Gastrocnemius medialis (tissue), 4 donors: ENCODE data around the gene SEC61B. TPM values are rescaled to one million over a fixed set of nuclear protein-coding genes. Genes with fewer than 3 reads are reported as not detected.
"Not testable (repeated sequence)": the region's sequence is repeated elsewhere in the genome, so short reads cannot be mapped to it uniquely, and the experiment has no call there.

Experiments used
- ATAC-seq, 2 donors: fragments of 150-250 bp; one replicate each; pipeline ENCODE4 v1.9.1; 2016
- DNase-seq, 2 donors: peaks; one replicate each; pipeline ENCODE4 v3.0.0-alpha.2; 2019
- H3K27ac ChIP-seq, 4 donors: fragments of 200-600 bp; sonication (generic); 1 replicate in 1 of 4; 2 replicates in 3 of 4; pipeline ENCODE4 v1.5.1; 2016 to 2018; ENCODE audit warnings: mild to moderate bottlenecking in 2 of 4, moderate library complexity in 1 of 4
- H3K27me3 ChIP-seq, 3 donors: fragments of 200-600 bp; sonication (generic) in 2 of 3; 1 replicate in 1 of 3; 2 replicates in 2 of 3; pipeline versions ENCODE4 v1.5.1 to v1.6.0; 2016 to 2019; ENCODE audit warnings: mild to moderate bottlenecking in 1 of 3, moderate library complexity in 1 of 3
- H3K36me3 ChIP-seq, 2 donors: fragments of 200-600 bp; sonication (generic) in 1 of 2; one replicate each; pipeline ENCODE4 v1.5.1; 2017 to 2018
- H3K4me1 ChIP-seq, 2 donors: fragments of 200-600 bp; sonication (generic) in 1 of 2; one replicate each; pipeline ENCODE4 v1.5.1; 2016 to 2017; ENCODE audit warnings: mild to moderate bottlenecking in 2 of 2
- H3K4me3 ChIP-seq, 4 donors: fragments of 200-600 bp; sonication (generic) in 3 of 4; 1 replicate in 1 of 4; 2 replicates in 3 of 4; pipeline ENCODE4 v1.5.1; 2016 to 2019; ENCODE audit warnings: mild to moderate bottlenecking in 2 of 4
- H3K9me3 ChIP-seq, 3 donors: fragments of 200-600 bp; sonication (generic) in 2 of 3; 1 replicate in 1 of 3; 2 replicates in 2 of 3; pipeline ENCODE4 v1.5.1; 2016 to 2019
- CTCF ChIP-seq, 5 experiments: fragments of 450-650 bp in 3 of 5; fragments of 200-600 bp in 2 of 5; sonication (generic) in 2 of 5; IDR thresholded peaks in 4 of 5; conservative IDR thresholded peaks in 1 of 5; 1 replicate in 4 of 5; 2 replicates in 1 of 5; pipeline ENCODE4 v1.5.1; 2016 to 2019; ENCODE audit warnings: antibody characterized with exemption in 5 of 5, mild to moderate bottlenecking in 3 of 5, moderate library complexity in 3 of 5
- POLR2A ChIP-seq, 2 donors: fragments of 450-650 bp; IDR thresholded peaks; one replicate each; pipeline ENCODE4 v1.6.1; 2017; ENCODE audit warnings: antibody characterized with exemption in 2 of 2, mild to moderate bottlenecking in 2 of 2, moderate library complexity in 2 of 2
- in situ Hi-C, 4 donors: fragments of 200-750 bp; cut with MboI; loops; one replicate each; pipeline versions ENCODE4 v1.15.0 to v1.8.0; 2017; ENCODE audit warnings: low sequenced_read_pairs in 4 of 4
- intact Hi-C: fragments of 100-400 bp; cut with DNase I; formaldehyde crosslinking; loops from one replicate; pipeline ENCODE4 v1.15.1; 2023; ENCODE audit warnings: low total_unique reads
- total RNA-seq, 4 donors: library from RNA; depleted of rRNA; stranded (reverse); fragments of >200 nt; gene quantifications; one replicate each; pipeline versions ENCODE4 v1.1.0 to v1.2.3, GENCODE V29; 2016

SEC61B gene
- total RNA-seq, 4 donors from 2014 or later, result 20.5 to 50.5 (median 24.9) TPM

GRCh38 chr9:99192786-99193465 is 29.2 kb upstream of the SEC61B start:
- TF ChIP-seq CTCF (IDR thresholded peaks at IDR 0.05 in 4 of 5, conservative IDR thresholded peaks at IDR 0.05 in 1 of 5) (no peak), POLR2A (IDR thresholded peaks at IDR 0.05) (no peak)
- Histone ChIP-seq H3K4me1 (no peaks in the 10 kb centered on the region), H3K9me3 (no peaks in the 10 kb centered on the region), H3K27me3 (no peaks in the 10 kb centered on the region), H3K4me3 (no peak overlapping the region), H3K36me3 (no peaks in the 10 kb centered on the region), H3K27ac (no peak overlapping the region)
- ATAC-seq (no peak), DNase-seq (no peak)
- intact Hi-C loops (no loop called here), in situ Hi-C loops (loop anchor here (25.0 kb wide), 4 partner anchors 619 to 1144 kb away; partner anchors contain the start of gene NR4A3 (in 2 of the 4))

DNA sequence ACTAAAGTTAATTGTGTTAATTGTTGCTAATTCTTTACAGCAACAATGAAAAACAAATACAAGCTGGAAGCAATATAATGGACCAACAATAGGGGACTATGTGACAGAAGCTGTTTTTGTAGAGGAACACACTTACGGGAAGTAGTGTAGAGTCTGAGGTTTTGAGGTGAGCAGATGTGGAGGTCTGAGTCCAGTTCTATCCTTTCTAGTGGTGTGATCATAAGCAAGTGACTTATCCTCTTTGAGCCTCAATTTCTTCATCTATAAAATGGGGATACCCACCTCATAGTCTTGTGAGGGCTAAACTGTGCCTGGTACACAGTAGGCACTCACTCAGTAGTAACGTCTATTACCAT is 28.6 kb upstream of the SEC61B start:
- Histone ChIP-seq H3K27me3 (no peaks in the 10 kb centered on the region), H3K27ac (no peak overlapping the region), H3K4me1 (no peaks in the 10 kb centered on the region), H3K9me3 (no peaks in the 10 kb centered on the region), H3K36me3 (no peaks in the 10 kb centered on the region), H3K4me3 (no peak overlapping the region)
- TF ChIP-seq CTCF (IDR thresholded peaks at IDR 0.05 in 4 of 5, conservative IDR thresholded peaks at IDR 0.05 in 1 of 5), result no peak
- no peak for TF ChIP-seq POLR2A (IDR thresholded peaks at IDR 0.05)
- in situ Hi-C loops, result loop anchor here (25.0 kb wide), 4 partner anchors 619 to 1144 kb away; partner anchors contain the start of gene NR4A3 (in 2 of the 4)
- ATAC-seq (no peak), DNase-seq (no peak)
- intact Hi-C loops, result no loop called here

GRCh38 chr9:99196484-99196883 is 25.6 kb upstream of the SEC61B start:
- H3K9me3 ChIP-seq, H3K4me3 ChIP-seq, ATAC-seq, H3K36me3 ChIP-seq, H3K27ac ChIP-seq, H3K27me3 ChIP-seq, DNase-seq, H3K4me1 ChIP-seq, intact Hi-C loops: not testable (repeated sequence)
- in situ Hi-C loops, result loop anchor here (25.0 kb wide), 4 partner anchors 616 to 1141 kb away; partner anchors contain the start of gene NR4A3 (in 2 of the 4)

DNA sequence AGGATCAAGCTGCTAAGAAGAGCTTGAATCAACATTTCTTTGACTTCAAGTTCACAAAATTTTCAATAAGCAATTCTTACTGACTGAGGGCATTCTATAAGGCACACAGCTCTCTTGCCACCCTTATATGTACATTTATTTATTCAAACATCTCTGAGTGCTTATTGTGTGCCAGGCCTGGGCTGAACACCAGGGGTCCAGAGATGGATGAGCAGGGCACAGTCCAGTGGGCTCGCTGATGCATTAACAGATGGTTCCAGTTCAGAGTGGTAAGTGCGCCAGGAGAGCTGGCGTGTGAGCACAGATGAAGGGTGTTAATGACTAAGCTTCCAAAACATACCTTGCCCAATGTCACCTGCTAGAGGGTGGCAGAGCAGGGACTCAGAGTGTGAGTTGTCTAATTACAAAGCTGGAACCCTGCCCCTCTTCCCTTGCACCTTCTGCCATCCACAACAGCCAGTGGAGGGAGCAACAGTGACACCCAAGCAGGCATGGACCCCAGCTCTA is 24.9 kb upstream of the SEC61B start:
- no peak for ATAC-seq

More for the DNA sequence above, 24.9 kb upstream of the SEC61B start:
- intact Hi-C loops, result no loop called here
- Histone ChIP-seq H3K36me3 (no peaks in the 10 kb centered on the region), H3K4me3 (no peak overlapping the region), H3K27ac (no peak overlapping the region), H3K4me1 (no peaks in the 10 kb centered on the region), H3K9me3 (no peaks in the 10 kb centered on the region), H3K27me3 (no peaks in the 10 kb centered on the region)
- DNase-seq, result no peak
- in situ Hi-C loops, result loop anchor here (25.0 kb wide), 4 partner anchors 615 to 1140 kb away; partner anchors contain the start of gene NR4A3 (in 2 of the 4)
- TF ChIP-seq CTCF (IDR thresholded peaks at IDR 0.05 in 4 of 5, conservative IDR thresholded peaks at IDR 0.05 in 1 of 5), result no peak
- TF ChIP-seq POLR2A (IDR thresholded peaks at IDR 0.05), result no peak
